Measurements from ENCODE around the gene CRNKL1. TPM values are rescaled to one million over a fixed set of nuclear protein-coding genes. Genes with fewer than 3 reads are reported as not detected.

Gene CRNKL1
- total RNA-seq, 1 donor from 2014 or later = 24.6 TPM

- Mint-ChIP-seq H3K27me3 (ENCODE audit: unreplicated experiment) (peaks cover 2% of the 10 kb centered on the region), H3K9me3 (ENCODE audit: unreplicated experiment) (no peaks in the 10 kb centered on the region), H3K27ac (ENCODE audit: unreplicated experiment) (no peak overlapping the region), H3K36me3 (ENCODE audit: low read depth, unreplicated experiment) (no peaks in the 10 kb centered on the region), H3K4me3 (ENCODE audit: unreplicated experiment) (no peak overlapping the region), H3K4me1 (ENCODE audit: unreplicated experiment) (no peaks in the 10 kb centered on the region)
- no peak for DNase-seq (ENCODE audit: low spot score)
- TF ChIP-seq CTCF (IDR thresholded peaks at IDR 0.05; ENCODE audit: unreplicated experiment) = no peak
Observed at GRCh38 chr20:20076297-20077065, 24.2 kb upstream of the CRNKL1 start.

- Mint-ChIP-seq H3K27me3 (ENCODE audit: unreplicated experiment) (peaks cover 2% of the 10 kb centered on the region), H3K36me3 (ENCODE audit: low read depth, unreplicated experiment) (no peaks in the 10 kb centered on the region)
- no peak for TF ChIP-seq CTCF (IDR thresholded peaks at IDR 0.05; ENCODE audit: unreplicated experiment)
Observed at GRCh38 chr20:20075032-20075431, 22.8 kb upstream of the CRNKL1 start.

GRCh38 chr20:20073801-20074371, 21.6 kb upstream of the CRNKL1 start:
- TF ChIP-seq CTCF (IDR thresholded peaks at IDR 0.05; ENCODE audit: unreplicated experiment) = no peak
- Mint-ChIP-seq H3K27ac (ENCODE audit: unreplicated experiment) (no peak overlapping the region), H3K27me3 (ENCODE audit: unreplicated experiment) (no peaks in the 10 kb centered on the region), H3K36me3 (ENCODE audit: low read depth, unreplicated experiment) (no peaks in the 10 kb centered on the region), H3K4me1 (ENCODE audit: unreplicated experiment) (no peaks in the 10 kb centered on the region), H3K9me3 (ENCODE audit: unreplicated experiment) (no peaks in the 10 kb centered on the region), H3K4me3 (ENCODE audit: unreplicated experiment) (no peak overlapping the region)
- no peak for DNase-seq (ENCODE audit: low spot score)

More at GRCh38 chr20:20075032-20075431, 22.8 kb upstream of the CRNKL1 start:
- Mint-ChIP-seq H3K4me3 (ENCODE audit: unreplicated experiment) (no peak overlapping the region), H3K9me3 (ENCODE audit: unreplicated experiment) (no peaks in the 10 kb centered on the region), H3K4me1 (ENCODE audit: unreplicated experiment) (no peaks in the 10 kb centered on the region), H3K27ac (ENCODE audit: unreplicated experiment) (no peak overlapping the region)
- DNase-seq (ENCODE audit: low spot score) = no peak

- H3K9me3 Mint-ChIP-seq (ENCODE audit: unreplicated experiment) = no peaks in the 10 kb centered on the region
- no peak overlapping the region for H3K4me3 Mint-ChIP-seq (ENCODE audit: unreplicated experiment)
- H3K4me1 Mint-ChIP-seq (ENCODE audit: unreplicated experiment) = no peaks in the 10 kb centered on the region
- no peak for DNase-seq (ENCODE audit: low spot score)
- H3K36me3 Mint-ChIP-seq (ENCODE audit: low read depth, unreplicated experiment) = no peaks in the 10 kb centered on the region
- no peak for TF ChIP-seq CTCF (IDR thresholded peaks at IDR 0.05; ENCODE audit: unreplicated experiment)
- no peaks in the 10 kb centered on the region for H3K27me3 Mint-ChIP-seq (ENCODE audit: unreplicated experiment)
- H3K27ac Mint-ChIP-seq (ENCODE audit: unreplicated experiment) = no peak overlapping the region
Observed at GRCh38 chr20:20070871-20071726, 18.8 kb upstream of the CRNKL1 start.

All from endothelial cell (in vitro differentiated cells).